T-helper 1 cell (primary cell): ENCODE results near the gene AHRR.
"Not testable (repeated sequence)": the region's sequence is repeated elsewhere in the genome, so short reads cannot be mapped to it uniquely, and the experiment has no call there.

ENCODE experiments used
- DNase-seq, 5 donors: peaks; one replicate each; pipeline ENCODE4 v3.0.0-alpha.2; 2012 to 2020

Gene AHRR

GRCh38 chr5:368183-369084, 46.9 kb downstream of the AHRR start:
- DNase-seq: peak in 1 of 5 donors; percentile 33

- DNase-seq: peak in 1 of 5 donors; percentile 40
Measured at GRCh38 chr5:369151-369868, 47.8 kb downstream of the AHRR start.

- not testable (repeated sequence) for DNase-seq
Measured at GRCh38 chr5:369869-370236, 48.3 kb downstream of the AHRR start.

GRCh38 chr5:370311-370958, 48.9 kb downstream of the AHRR start:
- no peak for DNase-seq

- DNase-seq: no peak
Measured at GRCh38 chr5:370959-371810, 49.7 kb downstream of the AHRR start.

- peak in 1 of 5 donors; percentile 47 for DNase-seq
Measured at GRCh38 chr5:371811-372555, 50.5 kb downstream of the AHRR start.

- DNase-seq: no peak
Measured at GRCh38 chr5:372556-372995, 51.1 kb downstream of the AHRR start.

- DNase-seq: peak in 1 of 5 donors; percentile 32
Measured at GRCh38 chr5:372996-373709, 51.6 kb downstream of the AHRR start.

GRCh38 chr5:373710-374602, 52.4 kb downstream of the AHRR start:
- DNase-seq: peak in 1 of 5 donors; percentile 83

GRCh38 chr5:374631-375335, 53.3 kb downstream of the AHRR start:
- no peak for DNase-seq

- no peak for DNase-seq
Measured at GRCh38 chr5:375336-375920, 53.9 kb downstream of the AHRR start.

GRCh38 chr5:375921-376798, 54.6 kb downstream of the AHRR start:
- DNase-seq: no peak

GRCh38 chr5:376799-377325, 55.3 kb downstream of the AHRR start:
- DNase-seq: no peak

GRCh38 chr5:377326-377981, 55.9 kb downstream of the AHRR start:
- DNase-seq: no peak

- DNase-seq: peak in 1 of 5 donors; percentile 77
Measured at GRCh38 chr5:378301-378891, 56.9 kb downstream of the AHRR start.

- peak in 1 of 5 donors; percentile 49 for DNase-seq
Measured at GRCh38 chr5:378976-379742, 57.6 kb downstream of the AHRR start.
